IMR-90 (cell line): Measurements from ENCODE around the gene LRG1. TPM values are rescaled to one million over a fixed set of nuclear protein-coding genes. Genes with fewer than 3 reads are reported as not detected.
A peak's percentile ranks its signal among the peaks of the same experiment; 100 is the strongest.

Experiments
- ATAC-seq: fragments of 200-7000 bp; cut with Tn5 transposase; 2 replicates; pipeline ENCODE4 v1.9.1; 2020; ENCODE audit warnings: low read depth, mild to moderate bottlenecking, moderate library complexity
- BruUV-seq: library from RNA; stranded (reverse); fragments of 400-500 nt; replicated peaks from 2 replicates; lab custom pipeline; 2021; lab: Mats Ljungman, UMichigan
- CTCF ChIA-PET: fragments of 300-600 bp; formaldehyde crosslinking; extraction: SDS; loops from one replicate; lab custom pipeline; 2021; ENCODE audit warnings: antibody characterized with exemption; lab: Yijun Ruan, JAX
- POLR2A ChIA-PET: fragments of 300-600 bp; sonication (Branson Sonifier 250); formaldehyde crosslinking; loops from one replicate; lab custom pipeline; 2022; ENCODE audit warnings: antibody characterized with exemption; ENCODE audit not compliant: unreplicated experiment; lab: Charles Lee
- DNase-seq: peaks from one replicate; pipeline ENCODE4 v3.0.0; 2013
- H2AFZ ChIP-seq: replicated peaks from 2 replicates; pipeline ENCODE3; 2013; ENCODE audit warnings: low read length, mild to moderate bottlenecking; ENCODE audit not compliant: poor library complexity
- H2AK5ac ChIP-seq: 2 replicates; pipeline ENCODE4 v1.6.1; 2013; ENCODE audit warnings: low read depth, low read length, inconsistent platforms
- H2AK9ac ChIP-seq: replicated peaks from 2 replicates; pipeline ENCODE3; 2013; ENCODE audit warnings: mild to moderate bottlenecking, low read depth, low read length, moderate library complexity; ENCODE audit not compliant: poor library complexity
- H2BK120ac ChIP-seq: 2 replicates; pipeline ENCODE4 v1.6.1; 2013; ENCODE audit warnings: low read depth, low read length, inconsistent platforms
- H2BK15ac ChIP-seq: 3 replicates; pipeline ENCODE4 v1.6.1; 2013; ENCODE audit warnings: low read depth, low read length, inconsistent platforms
- H2BK20ac ChIP-seq: 2 replicates; pipeline ENCODE4 v1.6.1; 2013; ENCODE audit warnings: low read depth, mild to moderate bottlenecking, inconsistent platforms, low read length, moderate library complexity
- H2BK5ac ChIP-seq: 2 replicates; pipeline ENCODE4 v1.6.1; 2013; ENCODE audit warnings: mild to moderate bottlenecking, low read depth, low read length, inconsistent platforms; ENCODE audit not compliant: poor library complexity, severe bottlenecking
- H3K14ac ChIP-seq: replicated peaks from 2 replicates; pipeline ENCODE4 v1.6.1; 2013; ENCODE audit warnings: low read depth, low read length, inconsistent platforms
- H3K18ac ChIP-seq: 2 replicates; pipeline ENCODE4 v1.6.1; 2013; ENCODE audit warnings: low read depth, low read length, control low read depth
- H3K23ac ChIP-seq: 2 replicates; pipeline ENCODE4 v1.6.1; 2013; ENCODE audit warnings: low read depth, low read length, inconsistent platforms
- H3K27ac ChIP-seq: 2 replicates; pipeline ENCODE4 v1.5.1; 2013; ENCODE audit warnings: mild to moderate bottlenecking, control low read depth, low read length; ENCODE audit not compliant: insufficient read depth
- H3K27me3 ChIP-seq: 2 replicates; pipeline ENCODE4 v1.6.1; 2013; ENCODE audit warnings: low read length; ENCODE audit not compliant: control insufficient read depth, insufficient read depth
- H3K36me3 ChIP-seq: 2 replicates; pipeline ENCODE4 v1.6.1; 2013; ENCODE audit warnings: low read length, mixed read lengths; ENCODE audit not compliant: control insufficient read depth, insufficient read depth
- H3K4ac ChIP-seq: 2 replicates; pipeline ENCODE4 v1.6.1; 2013; ENCODE audit warnings: low read depth, low read length, inconsistent platforms
- H3K4me1 ChIP-seq: 2 replicates; pipeline ENCODE4 v1.6.1; 2013; ENCODE audit warnings: low read length, mixed read lengths; ENCODE audit not compliant: control insufficient read depth, insufficient read depth
- H3K4me2 ChIP-seq: 2 replicates; pipeline ENCODE4 v1.6.1; 2013; ENCODE audit warnings: low read depth, mild to moderate bottlenecking, control low read depth, low read length, moderate library complexity
- H3K4me3 ChIP-seq: 2 replicates; pipeline ENCODE4 v1.5.1; 2013; ENCODE audit warnings: low read depth, mild to moderate bottlenecking, control low read depth, low read length, moderate library complexity; ENCODE audit not compliant: insufficient read depth
- H3K56ac ChIP-seq: 2 replicates; pipeline ENCODE4 v1.6.1; 2013; ENCODE audit warnings: low read length, inconsistent platforms; ENCODE audit not compliant: insufficient read depth; ENCODE audit errors: extremely low read depth
- H3K79me1 ChIP-seq, 2 experiments: 2 replicates each; pipeline ENCODE4 v1.6.1; 2013; ENCODE audit warnings: low read length in 2 of 2, inconsistent platforms in 1 of 2, low read depth in 1 of 2
- H3K9ac ChIP-seq: 2 replicates; pipeline ENCODE4 v1.6.1; 2013; ENCODE audit warnings: low read depth, low read length, control low read depth
- H3K9me1 ChIP-seq: 2 replicates; pipeline ENCODE4 v1.6.1; 2013; ENCODE audit warnings: low read length, inconsistent platforms; ENCODE audit not compliant: insufficient read depth
- H3K9me3 ChIP-seq: 2 replicates; pipeline ENCODE4 v1.6.1; 2013; ENCODE audit warnings: low read length; ENCODE audit not compliant: control insufficient read depth, insufficient read depth
- H4K20me1 ChIP-seq: 2 replicates; pipeline ENCODE4 v1.6.1; 2013; ENCODE audit warnings: low read length, inconsistent platforms; ENCODE audit not compliant: insufficient read depth
- H4K5ac ChIP-seq: 2 replicates; pipeline ENCODE4 v1.6.1; 2013; ENCODE audit warnings: mild to moderate bottlenecking, low read depth, low read length, control low read depth
- H4K8ac ChIP-seq, 2 experiments: 2 replicates each; pipeline ENCODE4 v1.6.1; 2013; ENCODE audit warnings: low read depth in 2 of 2, low read length in 2 of 2, control low read depth in 1 of 2, inconsistent platforms in 1 of 2
- H4K91ac ChIP-seq: 2 replicates; pipeline ENCODE4 v1.6.1; 2013; ENCODE audit warnings: low read depth, low read length, inconsistent platforms; ENCODE audit not compliant: insufficient read depth
- CEBPB ChIP-seq: IDR thresholded peaks from 2 replicates; pipeline ENCODE4 v1.6.1; 2012; ENCODE audit warnings: low read depth, low read length, improper control_type of control experiment
- CTCF ChIP-seq: conservative IDR thresholded peaks from 2 replicates; pipeline ENCODE4 v1.5.1; 2012; ENCODE audit warnings: mild to moderate bottlenecking, low read depth, low read length, improper control_type of control experiment
- FOS ChIP-seq: fragments of 150-350 bp; IDR thresholded peaks from 2 replicates; pipeline ENCODE4 v1.6.1; 2016; ENCODE audit warnings: low read depth, low read length
- MAZ ChIP-seq: IDR thresholded peaks from 2 replicates; pipeline ENCODE4 v1.6.1; 2012; ENCODE audit warnings: low read depth, mild to moderate bottlenecking, low read length, improper control_type of control experiment, moderate library complexity, borderline replicate concordance
- MXI1 ChIP-seq: IDR thresholded peaks from 2 replicates; pipeline ENCODE4 v1.6.1; 2012; ENCODE audit warnings: low read depth, mild to moderate bottlenecking, low read length, moderate library complexity, borderline replicate concordance
- NFE2L2 ChIP-seq: fragments of 150-350 bp; IDR thresholded peaks from 2 replicates; pipeline ENCODE4 v1.6.1; 2016; ENCODE audit warnings: low read depth, mild to moderate bottlenecking, low read length
- RAD21 ChIP-seq: IDR thresholded peaks from 2 replicates; pipeline ENCODE4 v1.6.1; 2012; ENCODE audit warnings: low read length, improper control_type of control experiment
- RCOR1 ChIP-seq: IDR thresholded peaks from 2 replicates; pipeline ENCODE4 v1.6.1; 2012; ENCODE audit warnings: mild to moderate bottlenecking, low read length, improper control_type of control experiment; ENCODE audit not compliant: insufficient replicate concordance
- RFX5 ChIP-seq: IDR thresholded peaks from 2 replicates; pipeline ENCODE4 v1.8.0; 2012; ENCODE audit warnings: low read depth, mild to moderate bottlenecking, low read length, moderate library complexity
- SMC3 ChIP-seq: fragments of 150-350 bp; IDR thresholded peaks from 2 replicates; pipeline ENCODE4 v1.6.1; 2016; ENCODE audit warnings: low read depth, mild to moderate bottlenecking, antibody characterized with exemption, low read length, moderate library complexity
- WGBS, 2 experiments: methylation state at CpG; one replicate each; pipeline versions ENCODE4 v1.1.5 to v1.1.7; 2013; ENCODE audit warnings: missing lambda C conversion rate in 2 of 2; ENCODE audit not compliant: insufficient read length in 1 of 2; ENCODE audit errors: extremely low coverage in 2 of 2; 5-methylcytosine and 5-hydroxymethylcytosine counted together
- dilution Hi-C: fragments of 300-500 bp; cut with HindIII; formaldehyde crosslinking; loops from one replicate; pipeline ENCODE4 v1.14.3; 2018; ENCODE audit warnings: low sequenced_read_pairs; ENCODE audit not compliant: unreplicated experiment
- in situ Hi-C: fragments of 300-500 bp; cut with MboI; formaldehyde crosslinking; loops from 3 replicates; pipeline ENCODE4 v1.14.3; 2019; ENCODE audit warnings: low sequenced_read_pairs, inconsistent platforms, mixed read lengths
- intact Hi-C: fragments of 100-400 bp; cut with micrococcal nuclease; formaldehyde crosslinking; loops from 2 replicates; pipeline ENCODE4 v1.10.0; 2022
- polyA plus RNA-seq, 3 experiments: library from polyadenylated mRNA; depleted of rRNA; stranded (reverse); fragments of >200 nt; gene quantifications; 2 replicates each; pipeline ENCODE4 v1.2.3, GENCODE V29; 2012; ENCODE audit warnings: low replicate concordance in 1 of 3
- total RNA-seq: library from RNA; depleted of rRNA; stranded (reverse); fragments of >200 nt; gene quantifications from 2 replicates; pipeline ENCODE4 v1.2.3, GENCODE V29; 2012
- TF ChIP-seq, protein P1 (sequence below): fragments of 150-350 bp; IDR thresholded peaks from 2 replicates; pipeline ENCODE4 v1.6.1; 2016; ENCODE audit warnings: low read depth, mild to moderate bottlenecking, low read length, moderate library complexity, borderline replicate concordance
- TF ChIP-seq, protein P2 (sequence below): fragments of 150-350 bp; IDR thresholded peaks from 2 replicates; pipeline ENCODE4 v1.6.1; 2017; ENCODE audit warnings: mild to moderate bottlenecking, antibody characterized with exemption, low read length, low read depth

The LRG1 gene
- total and polyA plus RNA-seq, 2 of the 4 experiments (the other 2 are of a cell fraction) = not detected

DNA sequence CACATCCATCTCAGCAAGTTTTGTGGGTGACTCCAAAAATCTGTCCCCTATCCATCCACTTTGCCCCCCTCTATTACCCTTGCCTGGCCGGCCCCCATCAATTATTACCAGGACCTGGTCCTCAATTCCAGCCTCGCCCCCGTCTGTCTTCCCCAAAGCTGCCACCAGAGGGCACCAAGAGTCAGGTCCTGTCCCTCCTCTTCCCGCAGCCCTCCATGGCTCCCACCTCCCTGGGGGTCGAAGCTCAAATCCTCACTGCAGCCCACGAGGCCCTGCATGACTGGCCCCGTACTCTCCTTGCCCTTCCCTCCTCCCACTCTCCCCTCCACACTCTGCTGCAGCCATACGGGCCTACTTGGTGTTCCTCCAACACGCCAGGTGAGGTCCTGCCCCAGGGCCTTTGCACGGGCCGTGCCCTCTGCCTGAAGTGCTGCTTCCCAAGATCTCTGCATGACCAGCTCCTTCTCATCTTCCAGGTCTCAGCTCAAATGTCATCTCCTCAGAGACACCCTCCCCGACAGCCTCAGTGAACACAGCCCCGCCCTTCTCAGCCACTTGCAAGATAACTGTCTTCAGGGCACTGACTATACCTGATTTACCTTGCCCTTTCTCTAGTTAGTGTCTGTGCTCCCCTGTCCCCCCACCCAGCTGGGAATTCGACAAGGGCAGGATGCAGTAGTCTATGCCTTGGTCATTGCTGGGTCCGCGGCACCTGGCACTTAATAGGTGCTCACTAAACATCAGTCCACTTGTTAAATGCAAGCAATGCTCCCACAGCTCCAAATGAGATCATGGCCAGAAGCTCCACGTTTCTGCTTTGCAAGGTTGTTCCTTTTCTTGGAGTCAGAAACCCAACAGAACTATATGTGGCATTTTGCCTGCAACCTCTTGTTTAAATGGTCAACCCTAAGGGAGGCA is 36.4 kb upstream of the LRG1 start:
- in situ Hi-C loops (loop anchor here (5.0 kb wide), 1 partner anchor 61 kb away; the partner anchor contains the start of gene TNFAIP8L1), dilution Hi-C loops (no loop called here), intact Hi-C loops (loop anchor here (1.0 kb wide), 1 partner anchor 60 kb away; no protein-coding TSS in a partner anchor)
- no peak overlapping the region for H2AK9ac ChIP-seq
- H3K9me1 ChIP-seq = peaks cover 5% of the 10 kb centered on the region; the same call in 1 of the 2 replicates
- H2BK20ac ChIP-seq = peak overlapping the region; percentile 78
- H3K9ac ChIP-seq = no peak overlapping the region
- peak overlapping the region; percentile 52 for H2AFZ ChIP-seq
- peak; percentile 27 for DNase-seq
- no peak overlapping the region for H3K56ac ChIP-seq
- H4K5ac ChIP-seq = no peak overlapping the region; the same call in 1 of the 2 replicates
- WGBS, 2 experiments = 69% methylated on average over 15 of the region's 17 CpGs; no CpG with 5 or more reads in 1 of the 2 experiments
- BruUV-seq = no TSS peak
- H4K8ac ChIP-seq = peak overlapping the region; percentile 81 to 90; a peak in 3 of 4 replicates
- H2BK120ac ChIP-seq = peak overlapping the region; percentile 81
- H3K4me2 ChIP-seq = no peak overlapping the region
- no peak overlapping the region for H2BK5ac ChIP-seq
- H3K4me1 ChIP-seq = peaks cover 9% of the 10 kb centered on the region
- H2BK15ac ChIP-seq = peak overlapping the region; percentile 75; the same call in 1 of the 3 replicates
- no peaks in the 10 kb centered on the region for H4K20me1 ChIP-seq
- H3K18ac ChIP-seq = no peak overlapping the region
- H3K23ac ChIP-seq = no peak overlapping the region
- ChIA-PET POLR2A (no interaction called here), CTCF (interaction anchor here (1.3 to 1.5 kb wide), 2 partner anchors 58 to 60 kb away, joined by 5 to 11 read pairs; no protein-coding TSS in a partner anchor)
- H3K9me3 ChIP-seq = no peaks in the 10 kb centered on the region
- peak overlapping the region; percentile 87; the same call in 1 of the 2 replicates for H3K4ac ChIP-seq
- H3K4me3 ChIP-seq = no peak overlapping the region
- H2AK5ac ChIP-seq = peak overlapping the region; percentile 82
- H3K36me3 ChIP-seq = no peaks in the 10 kb centered on the region
- no peaks in the 10 kb centered on the region for H3K79me1 ChIP-seq
- peak overlapping the region; percentile 72 for H4K91ac ChIP-seq
- H3K14ac ChIP-seq = no peak overlapping the region
- H3K27ac ChIP-seq = no peak overlapping the region
- ATAC-seq = peak; percentile 60
- H3K27me3 ChIP-seq = peaks cover 26% of the 10 kb centered on the region
- TF ChIP-seq FOS (no peak), RCOR1 (no peak), RFX5 (no peak), RAD21 (peak; percentile 51), CEBPB (no peak), CTCF (peak; percentile 60), SMC3 (peak; percentile 49), MAZ (no peak), MXI1 (no peak), NFE2L2 (no peak)
- TF ChIP-seq, protein P1, sequence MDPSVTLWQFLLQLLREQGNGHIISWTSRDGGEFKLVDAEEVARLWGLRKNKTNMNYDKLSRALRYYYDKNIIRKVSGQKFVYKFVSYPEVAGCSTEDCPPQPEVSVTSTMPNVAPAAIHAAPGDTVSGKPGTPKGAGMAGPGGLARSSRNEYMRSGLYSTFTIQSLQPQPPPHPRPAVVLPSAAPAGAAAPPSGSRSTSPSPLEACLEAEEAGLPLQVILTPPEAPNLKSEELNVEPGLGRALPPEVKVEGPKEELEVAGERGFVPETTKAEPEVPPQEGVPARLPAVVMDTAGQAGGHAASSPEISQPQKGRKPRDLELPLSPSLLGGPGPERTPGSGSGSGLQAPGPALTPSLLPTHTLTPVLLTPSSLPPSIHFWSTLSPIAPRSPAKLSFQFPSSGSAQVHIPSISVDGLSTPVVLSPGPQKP = no peak
- TF ChIP-seq, protein P2, sequence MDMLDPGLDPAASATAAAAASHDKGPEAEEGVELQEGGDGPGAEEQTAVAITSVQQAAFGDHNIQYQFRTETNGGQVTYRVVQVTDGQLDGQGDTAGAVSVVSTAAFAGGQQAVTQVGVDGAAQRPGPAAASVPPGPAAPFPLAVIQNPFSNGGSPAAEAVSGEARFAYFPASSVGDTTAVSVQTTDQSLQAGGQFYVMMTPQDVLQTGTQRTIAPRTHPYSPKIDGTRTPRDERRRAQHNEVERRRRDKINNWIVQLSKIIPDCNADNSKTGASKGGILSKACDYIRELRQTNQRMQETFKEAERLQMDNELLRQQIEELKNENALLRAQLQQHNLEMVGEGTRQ = no peak
